GM12878 (cell line): Measurements from ENCODE around the gene TMEM223. TPM values are rescaled to one million over a fixed set of nuclear protein-coding genes. Genes with fewer than 3 reads are reported as not detected.

Experiments used
- CEBPB ChIP-seq, 2 experiments: fragments of 150-350 bp in 1 of 2; IDR thresholded peaks; 2 replicates each; pipeline ENCODE4 v1.6.1; 2012 to 2014; ENCODE audit warnings: low read depth in 2 of 2, low read length in 2 of 2, borderline replicate concordance in 1 of 2, inconsistent platforms in 1 of 2
- CEBPZ ChIP-seq: fragments of 150-350 bp; IDR thresholded peaks from 2 replicates; pipeline ENCODE4 v1.6.1; 2016; ENCODE audit warnings: low read depth, low read length
- ELK1 ChIP-seq: IDR thresholded peaks from 2 replicates; pipeline ENCODE4 v1.6.1; 2012; ENCODE audit warnings: low read depth, low read length, improper control_type of control experiment
- HDAC2 ChIP-seq: fragments of 200-600 bp; sonication (generic); IDR thresholded peaks from 2 replicates; pipeline ENCODE4 v1.6.1; 2017
- KLF5 ChIP-seq: fragments of 450-650 bp; IDR thresholded peaks from 2 replicates; pipeline ENCODE4 v1.6.1; 2014; ENCODE audit warnings: mild to moderate bottlenecking; ENCODE audit not compliant: partially characterized antibody
- MEF2A ChIP-seq: IDR thresholded peaks from 2 replicates; pipeline ENCODE4 v1.6.1; 2011; ENCODE audit warnings: low read depth, mild to moderate bottlenecking, low read length, moderate library complexity; ENCODE audit not compliant: insufficient read depth
- PRDM15 ChIP-seq: fragments of 450-650 bp; formaldehyde crosslinking; IDR thresholded peaks from 2 replicates; pipeline ENCODE4 v1.4.0; 2020; ENCODE audit warnings: mild to moderate bottlenecking, moderate library complexity
- RCOR1 ChIP-seq: conservative IDR thresholded peaks from 2 replicates; pipeline ENCODE4 v1.6.1; 2012; ENCODE audit warnings: low read depth, low read length, improper control_type of control experiment
- SMAD5 ChIP-seq: IDR thresholded peaks from 2 replicates; pipeline ENCODE4 v1.6.1; 2016; ENCODE audit warnings: antibody characterized with exemption, low read depth
- SUPT20H ChIP-seq: IDR thresholded peaks from 2 replicates; pipeline ENCODE4 v1.6.1; 2011; ENCODE audit warnings: low read depth, mild to moderate bottlenecking, low read length, moderate library complexity, borderline replicate concordance; ENCODE audit not compliant: control insufficient read depth
- ZBTB33 ChIP-seq: fragments of 450-650 bp; IDR thresholded peaks from 2 replicates; pipeline ENCODE4 v1.6.1; 2017; ENCODE audit warnings: mild to moderate bottlenecking
- ZNF274 ChIP-seq: IDR thresholded peaks from one replicate; pipeline ENCODE4 v1.8.0; 2011; ENCODE audit not compliant: insufficient read length, insufficient read depth
- ZNF687 ChIP-seq: fragments of 450-650 bp; IDR thresholded peaks from 2 replicates; pipeline ENCODE4 v1.6.1; 2017; ENCODE audit warnings: mild to moderate bottlenecking, moderate library complexity
- polyA plus RNA-seq, 11 experiments: library from polyadenylated mRNA; depleted of rRNA in 4 of 11; unstranded in 6 of 11; stranded (reverse) in 5 of 11; fragments of >200 nt; fragmentation: Nextera tagmentation in 4 of 11; fragmentation: Illumina TruSeq in 1 of 11; extraction: Ambion mirVana in 4 of 11; extraction: Trizol in 1 of 11; gene quantifications; 1 replicate in 1 of 11; 2 replicates in 10 of 11; pipeline versions ENCODE4 v1.2.1 to v1.2.3, GENCODE V29; 2011 to 2016; ENCODE audit warnings: inconsistent platforms in 2 of 11, missing spikeins in 2 of 11, low read depth in 1 of 11
- total RNA-seq, 4 experiments: library from RNA; depleted of rRNA in 3 of 4; stranded (reverse); fragments of >200 nt in 3 of 4; fragmentation: Illumina TruSeq in 1 of 4; extraction: Trizol in 1 of 4; gene quantifications; 2 replicates each; pipeline versions ENCODE4 v1.2.1 to v1.2.3, GENCODE V29; 2013 to 2021

The TMEM223 gene
- total and polyA plus RNA-seq, 10 of the 15 experiments (the other 5 are each of a cell fraction or from before 2014, with no cell fraction given) = 5.3 to 33.2 (median 14.0) TPM

- TF ChIP-seq ZBTB33 = no peak
- TF ChIP-seq ZNF687 = peak; percentile 51; the same call in 1 of the 2 replicates
- 0 out of 2 replicates have a peak, but pooled peaks have one; percentile 22 for TF ChIP-seq MEF2A
- no peak for TF ChIP-seq ZNF274
- no peak for TF ChIP-seq CEBPB (IDR thresholded peaks at IDR 0.05; ENCODE audit: borderline replicate concordance in 1 of 2, low read depth in 2 of 2, low read length in 2 of 2)
- TF ChIP-seq HDAC2 = 0 out of 2 replicates have a peak, but pooled peaks have one; percentile 48
- TF ChIP-seq SUPT20H = no peak
- peak; percentile 95 for TF ChIP-seq SMAD5
- no peak for TF ChIP-seq CEBPZ
- TF ChIP-seq ELK1 = peak; percentile 93
- TF ChIP-seq PRDM15 (CRISPR knock-in tag) = no peak
- no peak for TF ChIP-seq RCOR1
- TF ChIP-seq KLF5 = peak; percentile 95
Observed at GRCh38 chr11:62839050-62839945, 47.5 kb upstream of the TMEM223 start, which contains the start of gene WDR74 (continued).
